22Rv1 (cell line): Measurements from ENCODE around the gene TRIOBP.

Experiments used
- H3K27ac ChIP-seq: fragments of 450-650 bp; 2 replicates; pipeline ENCODE4 v1.5.1; 2017
- ZFX ChIP-seq: fragments of 450-650 bp; IDR thresholded peaks from 2 replicates; pipeline ENCODE4 v1.6.1; 2017; ENCODE audit warnings: antibody characterized with exemption, borderline replicate concordance
- TF ChIP-seq, protein P1 (sequence below): fragments of 450-650 bp; IDR thresholded peaks from 2 replicates; pipeline ENCODE4 v1.5.1; 2017; ENCODE audit warnings: mild to moderate bottlenecking

The TRIOBP gene

DNA sequence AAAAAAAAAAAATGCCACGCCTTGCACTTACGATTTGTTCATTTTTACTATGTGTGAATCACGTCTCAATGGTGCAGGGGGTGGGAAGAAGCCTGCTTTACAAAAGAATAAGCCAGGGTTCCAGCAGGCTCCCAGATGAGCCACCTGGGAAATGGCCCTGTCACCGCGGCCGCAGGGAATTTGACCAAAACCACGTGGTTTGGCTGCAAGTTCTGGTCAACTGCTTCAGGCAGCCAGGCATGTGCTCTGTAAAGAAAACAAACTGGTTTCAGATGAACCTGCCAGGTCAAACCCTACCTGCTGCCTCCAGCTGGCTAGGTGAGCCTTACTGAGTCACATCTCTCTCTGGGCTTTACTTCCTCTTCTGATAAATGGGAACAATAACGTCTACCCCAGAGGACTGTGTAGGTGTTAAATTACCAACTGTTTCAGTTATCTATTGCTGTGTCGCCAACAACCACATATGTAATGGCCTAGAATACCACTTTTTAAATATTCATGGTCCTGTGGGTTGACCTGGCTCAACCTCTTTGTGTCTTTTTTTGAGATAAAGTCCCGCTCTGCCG, 80.4 kb downstream of the TRIOBP start:
- TF ChIP-seq, protein P1, sequence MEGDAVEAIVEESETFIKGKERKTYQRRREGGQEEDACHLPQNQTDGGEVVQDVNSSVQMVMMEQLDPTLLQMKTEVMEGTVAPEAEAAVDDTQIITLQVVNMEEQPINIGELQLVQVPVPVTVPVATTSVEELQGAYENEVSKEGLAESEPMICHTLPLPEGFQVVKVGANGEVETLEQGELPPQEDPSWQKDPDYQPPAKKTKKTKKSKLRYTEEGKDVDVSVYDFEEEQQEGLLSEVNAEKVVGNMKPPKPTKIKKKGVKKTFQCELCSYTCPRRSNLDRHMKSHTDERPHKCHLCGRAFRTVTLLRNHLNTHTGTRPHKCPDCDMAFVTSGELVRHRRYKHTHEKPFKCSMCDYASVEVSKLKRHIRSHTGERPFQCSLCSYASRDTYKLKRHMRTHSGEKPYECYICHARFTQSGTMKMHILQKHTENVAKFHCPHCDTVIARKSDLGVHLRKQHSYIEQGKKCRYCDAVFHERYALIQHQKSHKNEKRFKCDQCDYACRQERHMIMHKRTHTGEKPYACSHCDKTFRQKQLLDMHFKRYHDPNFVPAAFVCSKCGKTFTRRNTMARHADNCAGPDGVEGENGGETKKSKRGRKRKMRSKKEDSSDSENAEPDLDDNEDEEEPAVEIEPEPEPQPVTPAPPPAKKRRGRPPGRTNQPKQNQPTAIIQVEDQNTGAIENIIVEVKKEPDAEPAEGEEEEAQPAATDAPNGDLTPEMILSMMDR, result no peak
- no peak for TF ChIP-seq ZFX
- peak overlapping the region; percentile 86 for H3K27ac ChIP-seq

DNA sequence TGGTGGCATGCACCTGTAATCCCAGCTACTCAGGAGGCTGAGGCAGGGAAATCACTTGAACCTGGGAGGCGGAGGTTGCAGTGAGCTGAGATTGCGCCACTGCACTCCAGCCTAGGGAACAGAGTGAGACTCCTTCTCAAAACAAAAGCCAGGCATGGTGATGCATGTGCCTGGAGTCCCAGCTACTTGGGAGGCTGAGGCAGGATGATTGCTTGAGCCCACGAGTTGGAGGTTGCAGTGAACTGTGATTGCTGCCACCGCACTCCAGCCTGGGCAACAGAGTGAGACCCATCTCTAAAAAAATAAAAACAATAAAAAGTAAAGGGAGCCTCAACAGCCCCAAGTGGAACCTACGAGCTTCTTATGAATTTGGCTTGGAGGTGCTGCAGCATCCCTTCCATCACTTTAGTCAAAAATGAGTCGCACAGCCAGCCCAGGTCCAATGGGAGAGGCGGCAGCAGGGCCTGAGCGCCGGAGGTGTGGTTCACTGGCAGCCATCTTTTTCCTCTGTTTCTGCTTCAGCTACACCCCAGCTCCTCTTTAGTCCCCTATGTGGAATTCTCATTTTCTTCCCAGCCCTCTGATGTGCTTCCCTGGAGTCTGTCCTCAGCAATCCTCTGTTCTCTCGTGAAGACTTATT, 81.6 kb downstream of the TRIOBP start:
- no peak for TF ChIP-seq ZFX
- TF ChIP-seq, protein P1, result no peak
- H3K27ac ChIP-seq, result peak overlapping the region; percentile 86

DNA sequence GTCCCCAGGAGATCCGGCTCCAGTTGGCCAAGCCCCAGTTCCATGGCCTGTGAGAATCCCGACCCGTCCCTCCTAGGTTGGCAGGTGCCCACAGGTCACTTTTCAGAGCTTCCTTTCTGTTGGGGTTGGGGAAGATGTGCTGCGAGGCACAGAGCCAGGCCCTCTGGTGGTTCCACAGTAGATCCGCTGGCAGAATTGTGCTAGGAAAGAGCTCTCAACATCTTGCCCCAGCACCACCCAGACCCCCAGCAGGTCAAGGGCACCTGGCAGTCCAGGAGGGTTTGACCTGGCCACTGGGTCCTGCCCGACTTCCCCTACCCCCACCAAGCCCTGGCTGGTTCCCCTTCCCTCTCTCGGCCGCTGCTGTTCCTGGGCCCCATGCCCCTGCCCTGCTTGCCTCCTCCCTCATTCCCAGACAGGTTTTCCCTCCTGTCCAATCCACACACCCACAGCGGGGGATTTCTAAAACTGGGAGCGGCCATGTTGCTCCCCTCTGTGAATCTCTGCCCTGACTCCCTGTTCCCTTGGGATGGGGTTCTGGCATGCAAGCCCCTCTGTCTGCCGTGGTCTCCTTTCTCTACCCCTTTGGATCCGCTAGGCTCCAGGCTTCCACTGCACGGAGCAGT, 84.7 kb downstream of the TRIOBP start:
- no peak overlapping the region for H3K27ac ChIP-seq
- TF ChIP-seq, protein P1, result peak; percentile 36
- no peak for TF ChIP-seq ZFX

DNA sequence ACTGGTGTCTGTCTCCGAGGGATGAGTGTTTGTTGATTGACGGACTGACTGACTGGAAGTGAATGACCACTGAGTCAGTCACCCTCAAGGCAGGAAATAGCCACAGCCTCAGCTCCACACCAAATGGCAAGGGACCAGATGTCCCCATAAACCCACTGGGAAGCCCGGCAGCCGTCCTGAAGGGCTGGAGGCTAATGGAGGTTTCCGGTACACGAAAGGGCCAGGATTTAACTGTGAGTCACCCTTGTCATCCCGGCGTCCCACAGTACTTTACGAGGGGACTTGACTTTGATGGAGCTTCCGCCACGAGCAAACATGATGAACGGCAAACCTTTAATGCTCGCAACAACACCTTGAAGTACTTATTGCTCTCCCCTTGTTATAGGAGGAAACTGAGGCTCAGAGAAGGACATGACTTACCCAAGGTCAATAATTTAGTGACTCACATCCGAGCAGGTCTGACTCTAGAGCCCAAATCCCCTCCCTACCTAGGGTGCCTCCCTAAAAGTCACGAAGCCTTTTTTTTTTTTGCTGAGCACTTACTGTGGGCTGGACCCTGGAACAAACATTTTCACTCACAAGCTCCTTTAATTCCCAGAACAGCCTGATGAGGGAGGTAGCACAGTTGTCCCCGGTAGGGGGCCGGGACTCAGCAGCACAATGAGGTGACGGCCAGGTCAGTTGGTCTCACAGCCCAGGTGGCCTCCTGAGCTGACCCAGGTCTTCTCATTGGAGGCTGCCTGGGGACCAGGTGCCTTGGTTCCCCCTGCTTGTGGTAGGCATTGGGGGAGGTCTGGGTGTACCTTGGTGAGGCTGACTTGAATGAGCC, 85.7 kb downstream of the TRIOBP start:
- H3K27ac ChIP-seq, result no peak overlapping the region
- no peak for TF ChIP-seq ZFX
- TF ChIP-seq, protein P1, result no peak

DNA sequence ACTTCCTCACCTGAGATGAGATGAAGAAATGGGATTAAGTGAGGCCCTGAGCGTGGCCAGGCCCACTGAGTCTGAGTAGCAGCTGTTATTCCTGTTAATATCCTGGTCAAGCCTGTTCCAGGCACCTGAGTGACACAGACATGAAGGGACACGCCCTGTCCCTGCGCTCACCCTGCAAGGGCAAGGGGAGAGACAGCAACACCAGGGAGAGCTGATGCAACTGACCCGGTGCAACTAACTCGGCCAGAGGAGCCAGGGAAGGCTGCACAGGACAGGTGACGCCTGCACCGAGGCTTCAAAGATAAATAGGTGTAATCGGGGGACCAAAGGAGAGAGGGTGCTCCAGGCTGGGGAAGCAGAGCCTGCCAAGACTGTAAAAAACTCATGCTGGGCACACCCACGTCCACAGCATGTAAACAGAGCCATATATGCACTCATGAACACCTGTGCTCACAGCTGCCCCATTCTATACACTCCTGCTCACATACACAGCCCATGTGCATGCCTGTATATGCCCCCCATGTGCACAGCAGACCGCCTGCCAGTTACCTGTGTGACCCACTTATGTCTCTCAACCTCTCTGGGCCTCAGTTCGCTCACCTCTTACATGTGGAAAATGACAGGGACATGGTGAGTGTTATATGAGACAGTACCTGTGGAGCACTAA, 88.1 kb downstream of the TRIOBP start:
- H3K27ac ChIP-seq, result peak overlapping the region; percentile 84
- TF ChIP-seq ZFX, result no peak
- TF ChIP-seq, protein P1, result no peak

DNA sequence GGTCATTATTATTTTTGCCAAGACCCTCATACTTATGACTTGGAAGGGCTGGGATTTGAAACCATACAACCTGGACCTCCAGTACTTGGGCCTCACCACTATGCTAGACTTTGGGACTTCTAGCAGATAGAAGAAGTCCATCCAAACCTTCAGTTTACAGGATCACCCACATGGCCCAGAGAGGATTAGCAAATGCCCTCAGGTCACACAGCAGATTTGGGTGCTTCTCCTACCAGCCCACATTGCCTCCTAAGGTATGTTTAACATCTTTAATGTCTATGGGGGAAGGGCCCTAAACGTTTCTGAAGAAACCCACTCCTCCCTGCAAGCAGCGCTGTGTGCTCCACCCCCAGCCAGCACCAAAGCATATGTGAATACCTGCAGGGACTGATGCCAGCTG, 93.4 kb downstream of the TRIOBP start:
- no peak overlapping the region for H3K27ac ChIP-seq
- TF ChIP-seq, protein P1, result no peak
- no peak for TF ChIP-seq ZFX
